Fibroblast of lung (primary cell): Measurements from ENCODE around the gene CSPG4.

ENCODE experiments used
- CTCF ChIP-seq, 2 donors: IDR thresholded peaks in 1 of 2; conservative IDR thresholded peaks in 1 of 2; 1 replicate in 1 of 2; 2 replicates in 1 of 2; pipeline ENCODE4 v1.5.1; 2011 to 2012; ENCODE audit warnings: low read length in 2 of 2, control low read depth in 1 of 2, inconsistent platforms in 1 of 2, low read depth in 1 of 2, mild to moderate bottlenecking in 1 of 2
- EZH2 ChIP-seq: IDR thresholded peaks from 2 replicates; pipeline ENCODE4 v1.5.1; 2012; ENCODE audit warnings: low read length, control low read depth, mild to moderate bottlenecking; ENCODE audit errors: missing control alignments

DNA sequence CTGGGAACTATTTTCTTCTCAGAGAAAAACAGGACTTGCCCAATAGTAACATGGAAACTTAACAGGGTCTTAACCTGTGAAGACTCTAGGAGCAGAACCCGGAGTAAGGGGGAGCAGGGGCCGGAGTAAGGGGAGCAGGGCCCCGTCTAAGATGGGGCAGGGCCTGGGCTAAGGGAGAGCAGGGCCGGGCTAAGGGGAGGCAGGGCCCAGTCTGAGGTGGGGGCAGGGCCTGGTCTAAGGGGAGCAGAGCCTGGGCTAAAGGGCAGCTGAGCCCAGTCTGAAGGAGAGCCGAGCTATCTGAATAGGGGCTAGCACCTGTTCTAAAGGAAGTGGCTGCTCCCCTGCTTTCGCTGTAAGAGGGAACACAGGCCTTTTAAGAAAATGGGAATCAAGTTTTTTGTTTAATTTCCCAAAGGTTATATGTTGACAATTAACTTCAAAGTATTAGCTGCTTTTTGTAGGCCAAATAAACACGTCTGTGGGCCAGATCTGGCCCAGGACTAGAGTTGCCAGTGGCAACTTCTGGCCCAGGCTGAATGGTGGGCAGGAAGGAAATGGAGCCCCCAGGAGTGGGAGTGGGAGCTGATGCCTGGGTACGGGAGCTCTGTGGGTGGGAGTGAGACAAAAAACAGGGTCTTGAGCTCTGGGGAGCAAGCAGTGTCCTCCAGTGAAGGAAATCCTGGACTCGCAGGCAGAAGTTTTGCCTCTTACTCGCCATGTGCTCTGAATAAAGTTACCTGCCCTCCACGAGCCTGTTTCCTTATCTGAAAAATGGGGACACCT, 32.5 kb downstream of the CSPG4 start:
- no peak for TF ChIP-seq CTCF (conservative IDR thresholded peaks at IDR 0.05 in 1 of 2, IDR thresholded peaks at IDR 0.05 in 1 of 2; ENCODE audit: low read depth in 1 of 2, low read length in 2 of 2)
- no peak for TF ChIP-seq EZH2
